HG02798 (cell line): ENCODE data around the gene KHK.
A peak's percentile ranks its signal among the peaks of the same experiment; 100 is the strongest.

Source experiments
- ATAC-seq: cut with Tn5 transposase; IDR thresholded peaks from one replicate; pipeline ENCODE4 v1.9.1; 2021; ENCODE audit warnings: mild to moderate bottlenecking; ENCODE audit not compliant: unreplicated experiment, poor library complexity

Gene KHK

DNA sequence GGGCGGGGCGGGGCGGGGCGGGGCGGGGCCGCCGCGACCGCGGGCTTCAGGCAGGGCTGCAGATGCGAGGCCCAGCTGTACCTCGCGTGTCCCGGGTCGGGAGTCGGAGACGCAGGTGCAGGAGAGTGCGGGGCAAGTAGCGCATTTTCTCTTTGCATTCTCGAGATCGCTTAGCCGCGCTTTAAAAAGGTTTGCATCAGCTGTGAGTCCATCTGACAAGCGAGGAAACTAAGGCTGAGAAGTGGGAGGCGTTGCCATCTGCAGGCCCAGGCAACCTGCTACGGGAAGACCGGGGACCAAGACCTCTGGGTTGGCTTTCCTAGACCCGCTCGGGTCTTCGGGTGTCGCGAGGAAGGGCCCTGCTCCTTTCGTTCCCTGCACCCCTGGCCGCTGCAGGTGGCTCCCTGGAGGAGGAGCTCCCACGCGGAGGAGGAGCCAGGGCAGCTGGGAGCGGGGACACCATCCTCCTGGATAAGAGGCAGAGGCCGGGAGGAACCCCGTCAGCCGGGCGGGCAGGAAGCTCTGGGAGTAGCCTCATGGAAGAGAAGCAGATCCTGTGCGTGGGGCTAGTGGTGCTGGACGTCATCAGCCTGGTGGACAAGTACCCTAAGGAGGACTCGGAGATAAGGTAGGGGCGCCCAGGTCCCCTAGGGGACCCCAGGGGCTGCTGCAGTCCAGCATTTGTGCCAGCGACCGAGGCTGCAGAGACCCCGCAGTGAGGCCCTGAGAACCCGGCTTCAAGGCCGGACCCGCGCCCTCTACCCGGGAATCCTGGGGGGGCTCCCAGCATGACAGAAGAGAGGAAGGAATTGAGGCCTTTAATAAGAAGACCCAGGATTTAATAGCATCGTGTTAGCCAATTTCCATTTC lies at the start of gene KHK:
KHK (plus strand) TSS at position 49 of the 870 bp plus-strand sequence; CDS start at position 537, 488 bp downstream.
- ATAC-seq: no peak

DNA sequence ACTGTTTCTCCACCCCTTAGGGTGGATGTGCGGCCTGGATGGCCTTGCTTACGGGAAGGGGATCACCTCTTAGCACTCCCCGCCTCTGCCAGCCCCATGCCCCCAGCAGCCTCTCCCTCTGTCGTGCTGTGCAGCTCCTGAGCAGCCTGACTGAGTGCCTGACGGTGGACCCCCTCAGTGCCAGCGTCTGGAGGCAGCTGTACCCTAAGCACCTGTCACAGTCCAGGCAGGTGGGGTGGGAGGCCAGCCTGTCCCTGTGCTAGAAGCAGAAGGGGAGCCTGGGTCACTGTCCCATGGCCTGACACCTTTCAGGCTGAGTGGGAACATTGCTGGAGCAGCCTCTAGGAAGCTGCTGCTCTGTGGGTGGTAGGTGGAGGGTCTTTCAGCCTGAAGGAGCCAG lies 48.6 kb upstream of the KHK start:
- ATAC-seq: no peak

DNA sequence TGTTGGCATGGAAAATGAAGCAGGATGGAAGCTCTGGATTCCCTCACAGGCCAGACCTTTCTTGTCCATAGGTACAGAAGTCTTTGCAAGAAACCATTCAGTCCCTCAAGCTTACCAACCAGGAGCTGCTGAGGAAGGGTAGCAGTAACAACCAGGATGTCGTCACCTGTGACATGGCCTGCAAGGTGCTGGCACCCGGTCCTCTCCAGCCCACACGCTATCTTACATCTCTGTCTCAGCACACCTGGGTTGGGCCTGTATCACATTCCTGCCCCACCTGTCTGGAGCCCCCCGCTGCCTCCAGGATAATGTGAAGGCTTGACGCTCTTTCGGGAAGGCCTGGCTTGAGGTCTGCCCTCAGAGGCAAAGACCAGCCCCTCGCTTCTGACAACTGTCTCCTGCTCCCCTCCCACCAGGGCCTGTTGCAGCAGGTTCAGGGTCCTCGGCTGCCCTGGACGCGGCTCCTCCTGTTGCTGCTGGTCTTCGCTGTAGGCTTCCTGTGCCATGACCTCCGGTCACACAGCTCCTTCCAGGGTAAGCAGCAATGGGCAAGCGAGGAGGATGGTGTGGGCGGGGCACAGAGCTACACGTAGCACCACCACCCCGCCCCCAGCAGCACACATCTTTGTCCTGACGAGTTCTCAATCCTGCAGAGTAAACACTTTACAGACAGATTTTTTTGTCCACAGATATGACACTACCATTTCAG lies 47.8 kb upstream of the KHK start:
- no peak for ATAC-seq

DNA sequence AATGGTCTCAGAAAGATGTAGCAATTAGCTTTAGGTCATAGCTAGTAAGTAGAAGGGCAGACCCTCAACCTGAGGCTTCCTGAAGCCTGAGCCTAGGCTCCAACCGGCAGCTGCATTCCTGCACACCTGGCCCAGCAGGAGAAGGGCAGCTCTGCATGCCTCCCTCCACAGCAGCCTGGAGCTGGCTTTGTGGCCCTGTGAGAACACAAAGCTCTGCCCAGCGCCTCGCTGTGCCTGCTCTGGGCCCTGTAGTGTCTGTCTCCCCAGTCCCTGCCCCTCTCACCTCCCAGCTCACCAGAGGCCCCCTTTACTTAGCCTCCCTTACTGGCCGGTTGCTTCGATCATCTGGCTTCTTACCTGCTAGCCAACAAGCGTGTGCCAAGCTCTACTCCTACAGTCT lies 47.1 kb upstream of the KHK start:
- no peak for ATAC-seq

DNA sequence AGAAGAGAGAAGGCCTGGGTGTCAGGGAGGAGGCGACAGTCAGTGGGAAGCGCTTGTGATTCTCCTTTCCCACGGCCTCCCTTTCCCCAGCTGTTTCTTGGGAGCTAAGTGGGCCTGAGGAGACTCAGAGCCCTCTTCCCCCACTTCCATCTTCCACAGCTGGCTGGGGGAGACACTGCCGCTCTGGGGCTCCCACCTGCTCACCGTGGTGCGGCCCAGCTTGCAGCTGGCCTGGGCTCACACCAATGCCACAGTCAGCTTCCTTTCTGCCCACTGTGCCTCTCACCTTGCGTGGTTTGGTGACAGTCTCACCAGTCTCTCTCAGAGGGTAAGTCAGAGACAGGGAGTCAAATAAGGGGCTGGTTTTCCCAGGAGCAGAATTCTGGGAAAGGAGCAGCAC lies 46.7 kb upstream of the KHK start:
- ATAC-seq: no peak

- no peak for ATAC-seq
Measured at GRCh38 chr2:27040282-27040681, 46.3 kb upstream of the KHK start.

GRCh38 chr2:27041752-27042151 lies 44.8 kb upstream of the KHK start:
- ATAC-seq: peak; percentile 23

- peak; percentile 41 for ATAC-seq
Measured at GRCh38 chr2:27042159-27042661, 44.4 kb upstream of the KHK start.

DNA sequence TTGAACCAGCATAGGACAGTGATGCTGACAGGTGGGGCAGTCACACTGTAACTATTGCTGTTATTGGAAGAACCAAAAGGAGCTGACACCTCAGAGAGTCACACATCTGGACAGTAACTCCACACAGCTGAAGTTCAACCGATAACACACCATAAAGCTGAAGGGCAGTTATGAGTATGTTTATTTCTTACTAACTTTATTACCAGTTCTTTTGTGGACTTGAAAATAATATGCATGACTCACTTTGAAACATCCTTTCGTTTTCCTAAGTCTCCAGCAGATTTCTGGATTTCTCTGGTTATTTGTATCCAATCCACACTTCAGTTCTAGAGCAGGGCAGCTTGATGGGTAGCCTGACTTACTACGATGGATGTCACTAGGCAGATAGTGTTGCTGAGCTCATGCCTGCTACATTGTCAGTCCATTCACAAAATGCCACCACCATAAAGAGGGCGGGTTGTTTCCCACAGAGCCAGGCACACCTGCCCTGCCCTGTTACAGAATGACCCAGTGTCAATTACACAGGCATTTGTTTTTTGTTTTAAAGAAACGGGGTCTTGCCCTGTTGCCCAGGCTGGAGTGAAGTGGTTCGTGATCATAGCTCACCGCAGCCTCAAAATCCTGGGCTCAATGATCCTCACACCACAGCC lies 43.5 kb upstream of the KHK start:
- ATAC-seq: no peak

DNA sequence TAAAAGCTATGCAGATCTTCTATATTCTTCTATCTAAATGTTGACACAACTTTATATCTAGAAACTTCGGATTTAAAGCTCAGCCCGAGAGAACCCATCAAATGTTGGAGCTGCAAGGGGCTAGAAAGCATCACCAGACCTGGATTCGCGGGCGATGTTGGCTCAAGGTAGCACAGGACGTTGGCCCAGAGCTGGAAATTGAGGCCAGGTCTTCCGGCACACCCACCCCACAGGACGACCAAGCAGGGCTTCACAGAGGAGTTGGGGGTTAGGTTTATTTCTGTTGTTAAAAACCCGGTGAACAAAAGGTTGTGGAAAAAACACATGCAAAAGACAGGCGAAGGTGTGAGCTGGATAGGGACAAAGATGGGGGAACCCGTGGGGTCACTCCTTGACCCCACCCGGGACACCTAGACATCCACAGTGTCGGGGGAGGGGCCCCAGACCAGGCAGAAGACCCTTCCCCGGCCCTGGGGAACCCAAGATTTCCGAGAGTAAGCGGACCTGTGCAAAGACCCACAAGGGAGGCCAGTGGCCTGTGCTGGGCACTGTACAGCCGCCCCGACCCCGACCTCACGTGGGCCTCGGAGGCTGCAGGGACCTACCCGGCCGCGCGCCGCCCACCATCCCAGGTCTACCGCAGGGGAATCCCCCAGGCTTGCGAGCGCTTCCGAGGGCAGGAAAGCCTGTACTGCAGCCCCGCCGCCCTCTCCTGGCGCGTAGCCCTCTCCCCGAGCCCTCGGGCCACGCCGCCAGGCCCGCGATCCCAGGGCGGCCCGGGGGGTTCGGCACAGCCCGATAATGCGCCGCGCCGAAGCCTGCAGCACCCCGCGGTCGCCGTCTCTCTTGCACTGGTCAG lies 36.9 kb upstream of the KHK start:
- peak; percentile 17 for ATAC-seq

DNA sequence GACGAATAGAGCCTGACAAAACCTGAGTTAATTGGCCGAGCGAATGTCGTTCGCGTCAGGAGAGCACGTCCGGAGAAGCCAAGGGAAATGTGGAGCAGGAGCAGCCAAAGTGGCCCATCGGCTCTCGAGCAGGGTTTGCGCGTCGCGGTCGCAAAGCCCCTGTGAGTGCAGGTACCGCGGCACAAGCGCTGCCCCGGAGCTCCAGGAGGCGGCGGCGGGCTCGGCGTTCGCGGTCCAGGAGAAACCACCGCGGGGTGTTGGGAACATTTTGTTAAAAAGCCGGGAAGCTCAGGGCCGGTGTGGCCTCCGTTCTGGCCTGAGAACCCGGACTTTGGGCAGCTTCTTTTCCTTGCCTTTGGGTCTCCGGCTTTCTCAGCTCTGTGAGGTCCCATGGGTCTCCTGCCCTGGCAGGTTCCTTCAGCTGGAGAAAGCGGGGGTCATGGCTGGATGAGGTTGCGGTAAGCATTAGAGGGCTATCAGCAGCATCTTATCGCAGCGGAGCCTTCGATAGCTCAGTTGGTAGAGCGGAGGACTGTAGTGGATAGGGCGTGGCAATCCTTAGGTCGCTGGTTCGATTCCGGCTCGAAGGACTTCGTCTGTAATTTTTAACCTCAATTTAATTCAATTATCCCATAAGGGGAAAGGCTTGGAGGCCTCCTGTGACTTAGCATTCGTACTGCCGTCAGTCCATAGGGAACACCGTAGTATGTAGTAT lies 36.1 kb upstream of the KHK start:
- peak; percentile 65 for ATAC-seq

GRCh38 chr2:27050996-27051901 lies 35.3 kb upstream of the KHK start, which contains the start of gene AGBL5:
Gene AGBL5 (plus strand): TSS chr2:27051668. CDS start chr2:27052959, 1,291 bp downstream.
- ATAC-seq: peak; percentile 73

- ATAC-seq: no peak
Measured at GRCh38 chr2:27051902-27052645, 34.5 kb upstream of the KHK start.

- no peak for ATAC-seq
Measured at GRCh38 chr2:27053321-27053720, 33.3 kb upstream of the KHK start.

DNA sequence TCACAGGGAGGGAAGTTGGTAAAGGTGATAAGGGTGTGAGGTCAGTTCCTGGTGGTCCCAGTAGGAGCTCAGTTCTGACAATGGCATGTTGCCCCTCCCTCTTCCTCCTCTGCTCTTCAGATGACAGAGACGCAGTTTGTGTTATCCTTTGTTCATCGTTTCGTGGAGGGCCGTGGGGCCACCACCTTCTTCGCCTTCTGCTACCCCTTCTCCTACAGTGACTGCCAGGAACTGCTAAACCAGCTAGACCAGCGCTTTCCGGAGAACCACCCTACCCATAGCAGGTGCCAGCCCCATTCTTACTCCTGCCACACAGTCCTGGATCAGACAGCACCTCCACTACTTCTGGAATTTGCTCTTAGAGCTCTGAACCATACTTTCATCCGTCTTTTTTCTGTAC lies 32.8 kb upstream of the KHK start:
- no peak for ATAC-seq

DNA sequence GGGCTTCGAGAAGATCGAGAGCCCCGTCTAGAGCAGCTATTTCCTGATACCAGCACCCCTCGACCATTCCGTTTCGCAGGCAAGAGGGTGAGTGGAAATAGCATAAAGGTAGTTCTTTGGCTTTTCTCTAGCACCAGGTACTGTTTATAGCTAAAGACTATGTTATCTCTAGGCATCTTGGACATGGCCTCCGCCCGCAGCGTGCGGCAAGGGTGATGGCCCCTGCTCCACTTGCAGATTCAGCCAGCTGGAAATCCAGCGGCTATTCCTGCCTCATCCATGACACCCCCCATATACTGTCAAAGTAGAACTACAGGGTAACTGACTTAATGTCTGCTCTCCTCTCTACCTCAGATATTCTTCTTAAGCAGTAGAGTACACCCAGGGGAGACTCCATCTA lies 31.9 kb upstream of the KHK start:
- no peak for ATAC-seq

GRCh38 chr2:27057184-27057583 lies 29.4 kb upstream of the KHK start:
- no peak for ATAC-seq

- ATAC-seq: no peak
Measured at GRCh38 chr2:27058210-27058609, 28.4 kb upstream of the KHK start.
